Pulmonary artery endothelial cell (primary cell): ENCODE results near the gene ORC6. TPM values are rescaled to one million over a fixed set of nuclear protein-coding genes. Genes with fewer than 3 reads are reported as not detected.

Source experiments
- DNase-seq: peaks from one replicate; pipeline ENCODE4 v3.0.0-alpha.2; 2011; ENCODE audit warnings: low read depth, low spot score
- total RNA-seq: library from RNA; depleted of rRNA; stranded (reverse); fragments of >200 nt; gene quantifications from 2 replicates; pipeline ENCODE4 v1.2.3, GENCODE V29; 2014

ORC6 gene
- total RNA-seq, 1 donor from 2014 or later: 14.0 TPM

DNA sequence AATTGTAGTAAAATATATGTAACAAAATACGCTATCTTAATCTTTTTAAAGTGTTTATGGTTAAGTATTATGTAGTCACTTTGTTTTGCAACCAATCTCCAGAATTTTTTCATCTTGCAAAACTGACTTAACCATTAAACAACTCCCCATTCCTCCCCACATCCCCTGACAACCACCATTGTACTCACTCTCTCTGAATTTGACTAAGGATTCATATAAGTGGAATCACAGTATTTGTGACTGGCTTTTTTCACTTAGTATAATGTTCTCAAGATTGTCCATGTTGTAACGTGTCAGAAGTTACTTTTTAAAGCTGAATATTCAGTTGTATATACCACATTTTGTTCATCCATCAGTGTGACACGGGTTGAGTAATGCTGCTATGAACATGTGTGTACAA lies 10.6 kb downstream of the ORC6 start:
- DNase-seq: no peak

- no peak for DNase-seq
Measured at GRCh38 chr16:46701615-46702014, 12.2 kb downstream of the ORC6 start.

- DNase-seq: no peak
Measured at GRCh38 chr16:46702030-46702429, 12.6 kb downstream of the ORC6 start.

DNA sequence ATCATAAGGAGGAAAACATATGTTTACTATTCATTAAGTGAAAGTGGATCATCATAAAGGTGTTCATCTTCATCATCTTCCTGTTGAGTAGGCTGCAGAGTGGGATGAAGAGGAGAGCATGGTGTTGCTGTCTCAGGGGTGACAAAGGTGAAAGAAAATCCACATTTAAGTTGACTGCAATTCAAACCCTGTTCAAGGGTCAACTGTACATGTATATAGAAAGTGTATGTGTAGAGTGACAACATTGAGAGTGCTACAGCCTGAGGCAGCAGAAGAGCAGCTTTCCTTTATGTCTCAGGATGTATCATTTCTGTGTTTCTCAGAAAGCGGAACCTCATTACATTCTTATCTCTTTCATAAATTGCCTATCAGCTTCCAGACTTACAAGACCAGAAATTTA lies 17.2 kb downstream of the ORC6 start:
- no peak for DNase-seq

DNA sequence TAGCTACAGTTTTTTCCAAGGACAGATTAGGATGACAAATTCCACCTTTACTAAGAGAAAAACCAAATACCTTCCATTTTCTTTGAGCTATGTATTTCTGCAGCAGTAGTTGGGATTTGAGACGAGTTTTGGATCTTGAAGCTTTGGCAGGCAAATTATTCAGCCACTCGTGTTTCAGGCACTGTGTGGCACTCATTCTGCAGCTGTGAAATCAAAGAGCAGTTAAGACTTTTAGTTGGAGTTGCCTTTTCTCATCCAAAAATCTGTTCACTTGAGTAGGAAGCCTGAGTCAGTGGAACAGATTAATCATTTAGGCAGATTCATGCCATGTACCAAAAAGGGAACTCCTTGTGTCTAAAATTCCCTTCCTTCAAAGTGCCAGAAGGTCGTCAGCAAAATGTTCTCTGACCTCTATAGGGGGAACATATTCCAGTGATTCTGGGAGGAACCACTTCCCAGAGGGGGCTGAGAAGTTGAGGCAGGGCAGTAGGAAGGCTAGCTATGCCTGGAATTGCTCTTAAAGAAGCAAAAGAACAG lies 20.1 kb downstream of the ORC6 start:
- DNase-seq: no peak

DNA sequence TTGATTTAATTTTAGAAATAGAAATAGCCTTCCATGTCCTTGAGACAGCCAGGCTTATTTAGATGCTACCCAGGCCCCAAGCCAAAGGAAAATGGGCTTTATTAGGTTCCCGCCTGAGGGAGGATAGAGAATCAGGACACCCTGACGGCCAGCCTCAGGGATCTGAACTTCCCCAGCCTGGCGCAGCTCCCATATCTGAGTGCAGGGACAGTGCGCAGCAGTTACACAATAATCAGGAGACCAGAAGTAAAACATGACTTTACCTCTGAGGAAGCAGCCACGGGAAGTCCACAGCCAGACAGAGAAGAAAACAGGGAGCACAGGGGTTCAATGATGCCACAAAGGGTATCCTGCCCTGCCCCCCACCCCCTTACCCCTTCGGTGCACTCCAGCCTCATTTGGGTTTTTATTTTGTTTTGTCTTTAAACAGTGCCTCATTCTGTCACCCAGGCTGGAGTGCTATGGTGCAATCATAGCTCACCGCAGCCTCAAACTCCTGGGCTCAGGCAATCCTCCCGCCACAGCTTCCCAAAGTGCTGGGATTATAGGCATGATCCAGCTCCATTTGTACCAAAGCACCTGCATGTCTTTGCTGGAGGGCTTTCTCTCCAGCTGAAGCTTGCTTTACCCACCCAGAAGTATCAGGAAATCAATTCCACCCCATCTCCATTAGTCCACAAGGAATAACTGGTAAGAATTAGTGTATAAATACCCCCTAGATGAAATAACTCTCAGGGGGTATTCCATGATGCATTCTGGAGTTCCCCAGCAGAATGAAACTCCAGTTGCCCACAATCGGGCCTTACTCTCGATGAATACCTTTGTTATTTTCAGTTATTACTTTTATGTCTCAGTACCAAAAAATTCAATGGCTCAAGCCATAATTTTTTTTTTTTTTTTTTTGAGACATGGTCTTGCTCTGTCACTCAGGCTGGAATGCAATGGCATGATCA lies 21.9 kb downstream of the ORC6 start:
- no peak for DNase-seq

GRCh38 chr16:46712911-46713310 lies 23.5 kb downstream of the ORC6 start:
- no peak for DNase-seq

DNA sequence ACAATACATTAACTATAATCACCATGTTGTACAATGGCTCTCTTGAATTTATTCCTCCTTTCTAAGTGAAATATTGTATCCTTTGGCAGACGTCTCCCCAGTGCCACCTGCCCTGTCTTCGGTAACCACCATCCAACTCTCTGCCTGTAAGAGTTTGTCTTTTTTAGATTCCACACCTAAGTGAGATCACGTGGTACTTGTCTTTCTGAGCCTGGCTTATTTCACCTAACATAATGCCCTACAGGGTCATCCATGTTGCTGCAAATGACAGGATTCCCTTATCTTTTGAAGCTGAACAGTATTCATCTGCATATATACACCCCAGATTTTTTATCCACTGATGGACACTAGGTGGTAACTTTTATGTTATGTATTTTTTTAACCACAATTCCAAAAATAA lies 24.2 kb downstream of the ORC6 start:
- no peak for DNase-seq

- DNase-seq: no peak
Measured at GRCh38 chr16:46714797-46715591, 25.5 kb downstream of the ORC6 start.

- no peak for DNase-seq
Measured at GRCh38 chr16:46715769-46716305, 26.4 kb downstream of the ORC6 start.

DNA sequence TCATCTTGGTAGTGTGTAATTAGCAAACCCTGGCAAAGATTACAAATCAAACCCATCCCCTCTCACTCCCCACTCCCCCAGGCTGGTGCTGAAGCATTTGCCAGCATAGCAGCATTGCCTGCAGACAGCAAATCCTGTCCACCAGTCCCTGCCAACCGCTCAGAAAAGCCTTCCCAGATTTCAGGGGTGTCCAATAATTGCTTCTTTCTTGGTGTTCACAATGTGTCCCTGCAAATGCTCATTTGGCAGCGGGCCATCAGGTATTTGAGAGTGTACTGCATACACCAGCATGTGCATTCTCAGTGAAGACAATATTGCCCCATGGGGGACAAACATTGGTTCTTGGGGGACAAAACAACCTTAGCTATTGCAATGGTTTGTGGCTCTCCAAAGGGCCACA lies 28.2 kb downstream of the ORC6 start:
- DNase-seq: no peak

DNA sequence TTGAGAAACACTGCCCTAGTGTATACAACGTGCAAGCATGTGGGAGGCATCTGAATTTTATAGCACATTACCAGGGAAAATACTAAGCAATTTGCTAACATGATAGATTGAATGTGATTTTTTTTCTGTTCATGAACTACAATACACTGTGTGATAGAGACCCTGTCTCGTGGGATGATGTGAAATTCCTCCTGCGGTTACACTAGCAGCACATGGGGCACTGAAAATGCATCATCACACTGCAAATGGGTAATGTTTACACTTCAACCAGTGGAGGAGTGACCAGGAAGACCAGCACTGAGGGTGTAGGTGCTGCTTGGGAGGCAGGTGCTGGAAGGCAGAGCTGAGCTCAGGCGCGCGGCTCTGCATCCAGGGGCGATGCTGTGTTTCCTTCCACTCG lies 28.8 kb downstream of the ORC6 start:
- no peak for DNase-seq

GRCh38 chr16:46719528-46719927 lies 30.1 kb downstream of the ORC6 start:
- DNase-seq: no peak

DNA sequence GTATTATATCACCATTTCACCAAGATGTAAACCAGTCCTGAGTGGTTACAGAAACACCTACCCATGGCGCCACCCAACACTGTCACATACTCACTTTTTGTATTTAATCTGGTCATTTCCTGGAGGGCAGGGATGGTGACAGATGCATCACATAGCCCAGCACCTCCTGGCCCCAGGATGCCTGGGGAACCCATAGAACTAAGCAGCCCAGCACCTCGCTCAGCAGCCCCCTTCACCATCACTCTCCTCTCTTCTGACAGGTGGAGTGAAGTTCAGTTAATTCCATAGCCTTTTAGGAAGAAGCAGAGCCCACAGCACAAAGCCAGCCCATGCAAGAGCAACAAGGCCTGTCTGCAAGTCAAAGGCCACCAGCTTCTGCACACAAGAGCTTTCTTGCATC lies 31.2 kb downstream of the ORC6 start:
- DNase-seq: no peak

GRCh38 chr16:46721885-46722284 lies 32.4 kb downstream of the ORC6 start:
- DNase-seq: no peak

- DNase-seq: no peak
Measured at GRCh38 chr16:46727184-46727583, 37.7 kb downstream of the ORC6 start.

DNA sequence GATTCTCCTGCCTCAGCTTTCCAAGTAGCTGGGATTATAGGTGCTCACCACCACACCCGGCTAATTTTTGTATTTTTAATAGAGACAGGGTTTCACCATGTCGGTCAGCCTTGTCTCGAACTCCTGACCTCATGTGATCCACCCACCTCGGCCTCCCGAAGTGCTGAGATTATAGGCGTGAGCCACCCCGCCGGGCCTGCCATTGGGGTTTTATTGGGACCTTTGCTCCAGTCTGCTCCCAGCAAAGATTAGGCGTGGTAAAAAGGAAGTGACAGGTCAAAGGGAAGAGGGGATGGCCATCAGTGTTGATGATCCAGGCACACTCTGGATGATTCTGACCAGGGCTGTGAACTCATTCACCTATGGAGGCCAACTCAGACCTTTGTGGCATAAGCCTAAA lies 38.2 kb downstream of the ORC6 start:
- DNase-seq: no peak

DNA sequence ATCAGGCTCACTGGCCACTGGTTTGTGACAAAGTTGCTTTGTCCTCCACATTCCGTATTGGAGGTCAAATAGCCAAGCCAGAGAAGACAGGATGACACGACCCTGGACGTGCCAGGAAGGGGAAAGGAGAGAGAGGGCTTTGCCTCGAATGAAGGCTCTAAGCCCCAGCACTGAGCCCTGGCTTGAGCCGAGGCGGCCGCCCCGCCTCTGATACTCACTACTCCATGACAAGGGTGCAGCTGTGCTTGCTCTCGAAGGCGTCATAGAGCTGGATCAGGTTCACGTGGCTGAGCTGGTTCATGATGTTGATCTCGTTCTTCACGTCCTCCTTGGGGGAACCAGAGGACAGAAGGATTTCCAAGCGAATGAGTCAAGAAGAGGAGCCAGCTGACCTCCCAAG lies 39.3 kb downstream of the ORC6 start:
- DNase-seq: no peak

- no peak for DNase-seq
Measured at GRCh38 chr16:46729326-46729995, 40.0 kb downstream of the ORC6 start.

GRCh38 chr16:46730126-46730525 lies 40.7 kb downstream of the ORC6 start:
- no peak for DNase-seq
